ENCODE results near the gene GRM4.

DNA sequence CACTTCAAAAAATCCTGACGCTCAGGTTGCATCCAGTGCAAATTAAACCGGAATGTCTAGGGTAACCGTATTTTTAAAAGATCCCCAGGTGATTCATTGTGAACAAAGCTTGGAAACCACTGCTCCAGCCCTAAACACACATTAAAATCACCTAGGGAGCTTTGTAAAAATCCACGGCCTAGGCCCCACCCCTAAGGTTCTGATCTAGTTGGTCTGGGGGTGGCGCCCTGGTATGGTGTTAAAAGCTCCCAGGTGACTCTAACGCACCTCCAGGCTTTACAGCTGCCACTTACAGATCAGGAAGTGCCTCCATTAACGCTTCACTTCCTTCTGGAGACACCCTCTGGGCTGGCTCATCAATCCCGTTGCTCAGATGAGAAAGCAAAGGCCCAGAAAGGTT is 92.2 kb downstream of the GRM4 start:
- TF ChIP-seq, protein P1, sequence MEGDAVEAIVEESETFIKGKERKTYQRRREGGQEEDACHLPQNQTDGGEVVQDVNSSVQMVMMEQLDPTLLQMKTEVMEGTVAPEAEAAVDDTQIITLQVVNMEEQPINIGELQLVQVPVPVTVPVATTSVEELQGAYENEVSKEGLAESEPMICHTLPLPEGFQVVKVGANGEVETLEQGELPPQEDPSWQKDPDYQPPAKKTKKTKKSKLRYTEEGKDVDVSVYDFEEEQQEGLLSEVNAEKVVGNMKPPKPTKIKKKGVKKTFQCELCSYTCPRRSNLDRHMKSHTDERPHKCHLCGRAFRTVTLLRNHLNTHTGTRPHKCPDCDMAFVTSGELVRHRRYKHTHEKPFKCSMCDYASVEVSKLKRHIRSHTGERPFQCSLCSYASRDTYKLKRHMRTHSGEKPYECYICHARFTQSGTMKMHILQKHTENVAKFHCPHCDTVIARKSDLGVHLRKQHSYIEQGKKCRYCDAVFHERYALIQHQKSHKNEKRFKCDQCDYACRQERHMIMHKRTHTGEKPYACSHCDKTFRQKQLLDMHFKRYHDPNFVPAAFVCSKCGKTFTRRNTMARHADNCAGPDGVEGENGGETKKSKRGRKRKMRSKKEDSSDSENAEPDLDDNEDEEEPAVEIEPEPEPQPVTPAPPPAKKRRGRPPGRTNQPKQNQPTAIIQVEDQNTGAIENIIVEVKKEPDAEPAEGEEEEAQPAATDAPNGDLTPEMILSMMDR (IDR thresholded peaks at IDR 0.05 in 8 of 11, conservative IDR thresholded peaks at IDR 0.05 in 3 of 11) = no peak
- TF ChIP-seq POLR2A (IDR thresholded peaks at IDR 0.05) (no peak), POLR2AphosphoS5 (IDR thresholded peaks at IDR 0.05) (no peak)
